ENCODE results near the gene SLN.

The SLN gene

GRCh38 chr11:107699371-107700285 is 12.2 kb downstream of the SLN start:
- no peaks in the 10 kb centered on the region for H3K36me3 ChIP-seq (ENCODE audit: insufficient read depth, low read length)
- H3K4me3 ChIP-seq (ENCODE audit: low read length): no peak overlapping the region
- 89% methylated on average over 15 of the region's 15 CpGs for WGBS
- H3K4me1 ChIP-seq (ENCODE audit: insufficient read depth, low read length): peaks cover 12% of the 10 kb centered on the region; the same call in 1 of the 2 replicates
- no peaks in the 10 kb centered on the region for H3K27me3 ChIP-seq (ENCODE audit: insufficient read depth, low read length)
- no peak overlapping the region for H3K9ac ChIP-seq (ENCODE audit: low read depth, low read length)
- no peaks in the 10 kb centered on the region for H3K9me3 ChIP-seq (ENCODE audit: insufficient read depth, low read depth, low read length)
- H3K27ac ChIP-seq (ENCODE audit: low read depth, low read length): no peak overlapping the region

GRCh38 chr11:107697291-107697690 is 14.6 kb downstream of the SLN start:
- H3K27me3 ChIP-seq (ENCODE audit: insufficient read depth, low read length): no peaks in the 10 kb centered on the region
- H3K36me3 ChIP-seq (ENCODE audit: insufficient read depth, low read length): no peaks in the 10 kb centered on the region
- WGBS: 89% methylated on average over 6 of the region's 6 CpGs
- no peak overlapping the region for H3K9ac ChIP-seq (ENCODE audit: low read depth, low read length)
- peaks cover 12% of the 10 kb centered on the region; the same call in 1 of the 2 replicates for H3K4me1 ChIP-seq (ENCODE audit: insufficient read depth, low read length)
- no peak overlapping the region for H3K4me3 ChIP-seq (ENCODE audit: low read length)
- H3K9me3 ChIP-seq (ENCODE audit: insufficient read depth, low read depth, low read length): no peaks in the 10 kb centered on the region
- no peak overlapping the region for H3K27ac ChIP-seq (ENCODE audit: low read depth, low read length)

- Histone ChIP-seq H3K4me3 (ENCODE audit: low read length) (no peak overlapping the region), H3K27ac (ENCODE audit: low read depth, low read length) (no peak overlapping the region), H3K9ac (ENCODE audit: low read depth, low read length) (no peak overlapping the region), H3K36me3 (ENCODE audit: insufficient read depth, low read length) (no peaks in the 10 kb centered on the region), H3K27me3 (ENCODE audit: insufficient read depth, low read length) (no peaks in the 10 kb centered on the region), H3K4me1 (ENCODE audit: insufficient read depth, low read length) (peaks cover 11% of the 10 kb centered on the region; the same call in 1 of the 2 replicates), H3K9me3 (ENCODE audit: insufficient read depth, low read depth, low read length) (no peaks in the 10 kb centered on the region)
- WGBS: 17% methylated on average over 1 of the region's 1 CpG
Measured at GRCh38 chr11:107696140-107696539, 15.7 kb downstream of the SLN start.

- H3K27me3 ChIP-seq (ENCODE audit: insufficient read depth, low read length): no peaks in the 10 kb centered on the region
- H3K4me1 ChIP-seq (ENCODE audit: insufficient read depth, low read length): 0 out of 2 replicates have a peak, but pooled peaks cover 6% of the 10 kb centered on the region
- H3K36me3 ChIP-seq (ENCODE audit: insufficient read depth, low read length): no peaks in the 10 kb centered on the region
- H3K27ac ChIP-seq (ENCODE audit: low read depth, low read length): no peak overlapping the region
- WGBS: 82% methylated on average over 1 of the region's 1 CpG
- H3K4me3 ChIP-seq (ENCODE audit: low read length): no peak overlapping the region
- H3K9ac ChIP-seq (ENCODE audit: low read depth, low read length): no peak overlapping the region
- no peaks in the 10 kb centered on the region for H3K9me3 ChIP-seq (ENCODE audit: insufficient read depth, low read depth, low read length)
Measured at GRCh38 chr11:107695446-107695845, 16.4 kb downstream of the SLN start.

- no peaks in the 10 kb centered on the region for H3K36me3 ChIP-seq (ENCODE audit: insufficient read depth, low read length)
- H3K9ac ChIP-seq (ENCODE audit: low read depth, low read length): no peak overlapping the region
- H3K27ac ChIP-seq (ENCODE audit: low read depth, low read length): no peak overlapping the region
- no peak overlapping the region for H3K4me3 ChIP-seq (ENCODE audit: low read length)
- 81% methylated on average over 3 of the region's 3 CpGs for WGBS
- H3K27me3 ChIP-seq (ENCODE audit: insufficient read depth, low read length): no peaks in the 10 kb centered on the region
- no peaks in the 10 kb centered on the region for H3K4me1 ChIP-seq (ENCODE audit: insufficient read depth, low read length)
- H3K9me3 ChIP-seq (ENCODE audit: insufficient read depth, low read depth, low read length): no peaks in the 10 kb centered on the region
Measured at GRCh38 chr11:107691000-107691750, 20.7 kb downstream of the SLN start.

- no peaks in the 10 kb centered on the region for H3K9me3 ChIP-seq (ENCODE audit: insufficient read depth, low read depth, low read length)
- H3K27ac ChIP-seq (ENCODE audit: low read depth, low read length): no peak overlapping the region
- H3K9ac ChIP-seq (ENCODE audit: low read depth, low read length): no peak overlapping the region
- no peaks in the 10 kb centered on the region for H3K4me1 ChIP-seq (ENCODE audit: insufficient read depth, low read length)
- WGBS: 51% methylated on average over 7 of the region's 11 CpGs
- no peaks in the 10 kb centered on the region for H3K36me3 ChIP-seq (ENCODE audit: insufficient read depth, low read length)
- no peak overlapping the region for H3K4me3 ChIP-seq (ENCODE audit: low read length)
- H3K27me3 ChIP-seq (ENCODE audit: insufficient read depth, low read length): no peaks in the 10 kb centered on the region
Measured at GRCh38 chr11:107689317-107690202, 22.3 kb downstream of the SLN start.

GRCh38 chr11:107688322-107688918 is 23.4 kb downstream of the SLN start:
- Histone ChIP-seq H3K4me1 (ENCODE audit: insufficient read depth, low read length) (no peaks in the 10 kb centered on the region), H3K4me3 (ENCODE audit: low read length) (no peak overlapping the region), H3K27ac (ENCODE audit: low read depth, low read length) (no peak overlapping the region), H3K9ac (ENCODE audit: low read depth, low read length) (no peak overlapping the region), H3K27me3 (ENCODE audit: insufficient read depth, low read length) (no peaks in the 10 kb centered on the region), H3K9me3 (ENCODE audit: insufficient read depth, low read depth, low read length) (no peaks in the 10 kb centered on the region), H3K36me3 (ENCODE audit: insufficient read depth, low read length) (no peaks in the 10 kb centered on the region)
- WGBS: 89% methylated on average over 6 of the region's 6 CpGs

- WGBS: 92% methylated on average over 2 of the region's 2 CpGs
- no peaks in the 10 kb centered on the region for H3K36me3 ChIP-seq (ENCODE audit: insufficient read depth, low read length)
- no peaks in the 10 kb centered on the region for H3K27me3 ChIP-seq (ENCODE audit: insufficient read depth, low read length)
- no peaks in the 10 kb centered on the region for H3K9me3 ChIP-seq (ENCODE audit: insufficient read depth, low read depth, low read length)
- H3K4me3 ChIP-seq (ENCODE audit: low read length): no peak overlapping the region
- no peak overlapping the region for H3K27ac ChIP-seq (ENCODE audit: low read depth, low read length)
- H3K4me1 ChIP-seq (ENCODE audit: insufficient read depth, low read length): no peaks in the 10 kb centered on the region
- no peak overlapping the region for H3K9ac ChIP-seq (ENCODE audit: low read depth, low read length)
Measured at GRCh38 chr11:107683807-107684206, 28.0 kb downstream of the SLN start.

- WGBS: 89% methylated on average over 2 of the region's 2 CpGs
- no peak overlapping the region for H3K27ac ChIP-seq (ENCODE audit: low read depth, low read length)
- no peak overlapping the region for H3K4me3 ChIP-seq (ENCODE audit: low read length)
- no peaks in the 10 kb centered on the region for H3K9me3 ChIP-seq (ENCODE audit: insufficient read depth, low read depth, low read length)
- H3K36me3 ChIP-seq (ENCODE audit: insufficient read depth, low read length): no peaks in the 10 kb centered on the region
- no peaks in the 10 kb centered on the region for H3K27me3 ChIP-seq (ENCODE audit: insufficient read depth, low read length)
- H3K4me1 ChIP-seq (ENCODE audit: insufficient read depth, low read length): no peaks in the 10 kb centered on the region
- H3K9ac ChIP-seq (ENCODE audit: low read depth, low read length): no peak overlapping the region
Measured at GRCh38 chr11:107683061-107683460, 28.8 kb downstream of the SLN start.

GRCh38 chr11:107682572-107682971 is 29.3 kb downstream of the SLN start:
- 85% methylated on average over 4 of the region's 5 CpGs for WGBS
- no peak overlapping the region for H3K4me3 ChIP-seq (ENCODE audit: low read length)
- no peaks in the 10 kb centered on the region for H3K4me1 ChIP-seq (ENCODE audit: insufficient read depth, low read length)
- H3K9me3 ChIP-seq (ENCODE audit: insufficient read depth, low read depth, low read length): no peaks in the 10 kb centered on the region
- H3K27ac ChIP-seq (ENCODE audit: low read depth, low read length): no peak overlapping the region
- H3K27me3 ChIP-seq (ENCODE audit: insufficient read depth, low read length): no peaks in the 10 kb centered on the region
- no peaks in the 10 kb centered on the region for H3K36me3 ChIP-seq (ENCODE audit: insufficient read depth, low read length)
- no peak overlapping the region for H3K9ac ChIP-seq (ENCODE audit: low read depth, low read length)
